Keratinocyte (primary cell): ENCODE measurements around the gene EFTUD2. TPM values are rescaled to one million over a fixed set of nuclear protein-coding genes. Genes with fewer than 3 reads are reported as not detected.

Source experiments
- DNase-seq: peaks from one replicate; pipeline ENCODE4 v3.0.0-alpha.2; 2011; ENCODE audit warnings: low read depth, missing footprints, low spot score
- FAIRE-seq: peaks from 2 replicates; lab custom pipeline; 2011; peaks lifted over from hg19 to GRCh38; lab: Jason Lieb, UNC
- H2AFZ ChIP-seq: 2 replicates; pipeline ENCODE4 v1.6.0; 2012; ENCODE audit warnings: low read length, control low read depth, inconsistent platforms; ENCODE audit not compliant: control insufficient read depth
- H3K27ac ChIP-seq: 2 replicates; pipeline ENCODE4 v1.5.1; 2011; ENCODE audit warnings: low read length; ENCODE audit not compliant: control insufficient read depth, insufficient read depth
- H3K27me3 ChIP-seq: 3 replicates; pipeline ENCODE4 v1.6.0; 2011; ENCODE audit warnings: low read length; ENCODE audit not compliant: control insufficient read depth, insufficient read depth; ENCODE audit errors: extremely low read depth
- H3K36me3 ChIP-seq, 2 experiments: 2 replicates in 1 of 2; 3 replicates in 1 of 2; pipeline ENCODE4 v1.5.1; 2011; ENCODE audit warnings: low read length in 2 of 2, mild to moderate bottlenecking in 1 of 2; ENCODE audit not compliant: control insufficient read depth in 2 of 2, insufficient read depth in 2 of 2; ENCODE audit errors: extremely low read depth in 1 of 2
- H3K4me1 ChIP-seq: 3 replicates; pipeline ENCODE4 v1.5.1; 2011; ENCODE audit warnings: low read length; ENCODE audit not compliant: control insufficient read depth, insufficient read depth; ENCODE audit errors: extremely low read depth
- H3K4me2 ChIP-seq: 3 replicates; pipeline ENCODE4 v1.6.0; 2011; ENCODE audit warnings: low read depth, low read length; ENCODE audit not compliant: control insufficient read depth, insufficient read depth; ENCODE audit errors: extremely low read depth
- H3K4me3 ChIP-seq, 3 experiments: fragments of 200-600 bp in 1 of 3; sonication (generic) in 1 of 3; 2 replicates in 2 of 3; 3 replicates in 1 of 3; pipeline ENCODE4 v1.5.1; 2011 to 2016; ENCODE audit warnings: low read length in 3 of 3, mild to moderate bottlenecking in 3 of 3, control low read depth in 2 of 3, inconsistent platforms in 1 of 3, low read depth in 1 of 3, mixed read lengths in 1 of 3, mixed run types in 1 of 3, moderate library complexity in 1 of 3; ENCODE audit not compliant: control insufficient read depth in 2 of 3, insufficient read depth in 2 of 3; ENCODE audit errors: extremely low read depth in 1 of 3
- H3K79me2 ChIP-seq: 2 replicates; pipeline ENCODE4 v1.6.0; 2012; ENCODE audit warnings: low read length; ENCODE audit not compliant: control insufficient read depth, insufficient read depth
- H3K9ac ChIP-seq: 3 replicates; pipeline ENCODE4 v1.6.0; 2011; ENCODE audit warnings: low read length; ENCODE audit not compliant: control insufficient read depth, insufficient read depth; ENCODE audit errors: extremely low read depth
- H3K9me1 ChIP-seq: 3 replicates; pipeline ENCODE4 v1.6.0; 2011; ENCODE audit warnings: low read length; ENCODE audit not compliant: control insufficient read depth, insufficient read depth; ENCODE audit errors: extremely low read depth
- H3K9me3 ChIP-seq: 2 replicates; pipeline ENCODE4 v1.5.1; 2012; ENCODE audit warnings: low read depth, low read length; ENCODE audit not compliant: control insufficient read depth
- H4K20me1 ChIP-seq: 3 replicates; pipeline ENCODE4 v1.6.0; 2011; ENCODE audit warnings: low read length; ENCODE audit not compliant: control insufficient read depth, insufficient read depth; ENCODE audit errors: extremely low read depth
- CTCF ChIP-seq, 3 experiments: IDR thresholded peaks in 1 of 3; conservative IDR thresholded peaks in 1 of 3; optimal IDR thresholded peaks in 1 of 3; 2 replicates in 2 of 3; 3 replicates in 1 of 3; pipeline versions ENCODE3 to v1.5.1; 2011; ENCODE audit warnings: low read length in 3 of 3, mild to moderate bottlenecking in 3 of 3, moderate library complexity in 2 of 3, control low read depth in 1 of 3, inconsistent platforms in 1 of 3; ENCODE audit not compliant: insufficient read depth in 2 of 3; ENCODE audit errors: extremely low read depth in 1 of 3
- EZH2 ChIP-seq: IDR thresholded peaks from one replicate; pipeline ENCODE4 v1.6.1; 2012; ENCODE audit warnings: inconsistent platforms, mild to moderate bottlenecking, low read length, moderate library complexity
- dilution Hi-C: fragments of 300-500 bp; cut with MboI; formaldehyde crosslinking; loops from one replicate; pipeline ENCODE4 v1.7.0; 2020; ENCODE audit warnings: low sequenced_read_pairs; ENCODE audit not compliant: extremely low pct_ligation_motif_present
- polyA plus RNA-seq, 5 experiments: library from polyadenylated mRNA; depleted of rRNA in 3 of 5; stranded (reverse) in 3 of 5; stranded (forward) in 1 of 5; unstranded in 1 of 5; fragments of >200 nt; gene quantifications; 1 replicate in 1 of 5; 2 replicates in 3 of 5; 3 replicates in 1 of 5; pipeline versions ENCODE4 v1.2.1 to v1.2.3, GENCODE V29; 2011 to 2012; ENCODE audit warnings: missing spikeins in 2 of 5, low read depth in 1 of 5, low replicate concordance in 1 of 5

Gene EFTUD2
- polyA plus RNA-seq, 1 donor (not counting 4 experiments of a cell fraction or from before 2014, with no cell fraction given), result 160 TPM

- Histone ChIP-seq H3K9ac (no peak overlapping the region), H3K4me2 (no peak overlapping the region), H3K9me3 (no peaks in the 10 kb centered on the region), H3K4me1 (no peaks in the 10 kb centered on the region), H2AFZ (no peak overlapping the region), H3K27ac (no peak overlapping the region), H3K79me2 (no peaks in the 10 kb centered on the region), H4K20me1 (no peaks in the 10 kb centered on the region), H3K36me3 (peaks cover 34 to 35% of the 10 kb centered on the region in 2 experiments), H3K4me3 (no peak overlapping the region), H3K9me1 (no peaks in the 10 kb centered on the region), H3K27me3 (no peaks in the 10 kb centered on the region)
- no peak for DNase-seq
- dilution Hi-C loops, result no loop called here
- no peak for FAIRE-seq
- TF ChIP-seq CTCF (optimal IDR thresholded peaks at IDR 0.05 in 1 of 3, IDR thresholded peaks at IDR 0.05 in 1 of 3, conservative IDR thresholded peaks at IDR 0.05 in 1 of 3; ENCODE audit: extremely low read depth in 1 of 3, insufficient read depth in 2 of 3, low read length in 3 of 3), result no peak
- TF ChIP-seq EZH2, result no peak
These were observed 48.6 kb downstream of the EFTUD2 start for GRCh38 chr17:44850612-44851011.

- H3K9me1 ChIP-seq, result no peaks in the 10 kb centered on the region
- H3K9me3 ChIP-seq, result no peaks in the 10 kb centered on the region
- no peak overlapping the region for H3K27ac ChIP-seq
- dilution Hi-C loops, result no loop called here
- H3K4me3 ChIP-seq, result no peak overlapping the region
- H2AFZ ChIP-seq, result no peak overlapping the region
- TF ChIP-seq CTCF (optimal IDR thresholded peaks at IDR 0.05 in 1 of 3, IDR thresholded peaks at IDR 0.05 in 1 of 3, conservative IDR thresholded peaks at IDR 0.05 in 1 of 3; ENCODE audit: extremely low read depth in 1 of 3, insufficient read depth in 2 of 3, low read length in 3 of 3) (no peak), EZH2 (no peak)
- no peaks in the 10 kb centered on the region for H3K79me2 ChIP-seq
- H3K4me1 ChIP-seq, result no peaks in the 10 kb centered on the region
- DNase-seq (no peak), FAIRE-seq (no peak)
- peaks cover 34% of the 10 kb centered on the region in 2 experiments for H3K36me3 ChIP-seq
- no peak overlapping the region for H3K9ac ChIP-seq
- no peaks in the 10 kb centered on the region for H4K20me1 ChIP-seq
- H3K27me3 ChIP-seq, result no peaks in the 10 kb centered on the region
- no peak overlapping the region for H3K4me2 ChIP-seq
These were observed 49.2 kb downstream of the EFTUD2 start for GRCh38 chr17:44850025-44850424.
